ENCODE results near the gene ABR. TPM values are rescaled to one million over a fixed set of nuclear protein-coding genes. Genes with fewer than 3 reads are reported as not detected.
"Not testable (repeated sequence)": the region's sequence is repeated elsewhere in the genome, so short reads cannot be mapped to it uniquely, and the experiment has no call there.

The ABR gene
- total RNA-seq, 1 donor from 2014 or later: 279 TPM

DNA sequence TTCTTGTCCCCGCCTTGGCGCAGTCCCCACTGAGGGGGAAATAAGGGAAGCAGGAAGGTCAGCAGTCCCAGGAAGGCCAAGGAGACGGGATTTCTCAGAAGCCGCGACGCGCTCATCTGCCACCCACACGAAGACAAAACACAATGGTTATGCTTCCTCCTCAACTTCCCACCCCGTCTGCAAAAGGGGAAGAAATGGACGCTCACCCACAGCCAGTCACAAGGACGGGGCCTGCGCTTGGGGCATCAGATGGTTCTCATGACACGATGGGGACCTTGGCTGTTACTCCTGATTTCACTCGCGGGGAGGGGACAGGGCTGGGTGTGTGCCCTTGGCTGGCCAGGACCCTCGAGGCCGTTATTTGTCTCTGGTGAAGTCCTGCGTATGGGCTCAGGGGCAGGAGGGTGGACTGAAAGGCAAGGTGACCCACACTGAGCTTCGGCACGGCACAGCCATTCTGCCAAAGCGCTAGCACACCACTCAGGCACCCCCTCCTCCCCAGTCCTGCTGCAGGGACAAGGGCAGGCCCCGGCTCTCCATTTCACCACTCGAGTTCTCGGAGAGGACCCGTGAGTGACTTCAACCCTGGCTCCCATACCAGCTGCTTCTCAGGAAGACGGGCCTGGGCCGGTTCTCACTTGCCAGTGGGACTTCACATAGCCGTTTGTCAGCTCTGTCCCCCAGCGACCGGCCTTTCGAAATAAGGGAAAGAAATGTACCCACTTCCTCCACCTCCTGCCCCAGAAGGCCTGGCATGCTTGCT lies 84.5 kb downstream of the ABR start:
- no peak for DNase-seq (ENCODE audit: low spot score)

DNA sequence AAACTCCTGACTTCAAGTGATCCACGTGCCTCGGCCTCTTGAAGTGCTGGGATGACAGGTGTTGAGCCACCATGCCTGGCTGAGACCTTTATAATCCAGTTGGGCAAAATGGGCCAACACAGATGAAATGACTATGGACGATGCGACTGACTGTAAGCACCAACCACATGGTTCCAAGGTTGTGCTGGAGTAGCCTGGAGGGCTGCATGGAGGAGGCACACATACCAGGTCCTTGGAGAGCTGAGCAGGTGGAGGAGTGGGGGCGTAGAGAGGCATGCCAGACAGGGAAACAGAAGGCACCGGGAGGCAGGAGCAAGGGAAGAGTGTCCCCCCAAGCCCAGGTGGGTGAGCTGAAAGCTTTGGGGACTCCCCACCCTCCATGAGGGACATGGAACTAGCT lies 85.2 kb downstream of the ABR start:
- DNase-seq (ENCODE audit: low spot score): no peak

DNA sequence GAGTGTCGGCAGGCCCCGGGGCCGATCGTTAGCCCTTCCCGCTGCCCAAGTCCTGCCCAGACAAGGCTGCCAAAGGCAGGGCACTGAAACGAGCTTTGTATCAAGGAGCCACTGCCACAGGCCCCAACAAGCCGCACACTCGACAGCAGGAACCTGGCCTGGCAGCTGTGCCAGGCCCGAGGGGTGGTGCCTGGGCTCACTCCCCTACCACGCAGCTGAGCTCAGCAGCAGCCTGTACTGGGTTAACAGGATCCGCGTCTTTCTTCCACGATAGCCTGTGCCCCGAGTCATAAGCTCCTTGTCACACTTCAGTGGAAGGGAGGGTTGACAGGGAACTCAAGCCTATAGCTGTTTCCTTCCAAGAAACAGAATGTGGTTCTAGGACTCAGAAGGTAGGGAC lies 87.9 kb downstream of the ABR start:
- no peak for DNase-seq (ENCODE audit: low spot score)

DNA sequence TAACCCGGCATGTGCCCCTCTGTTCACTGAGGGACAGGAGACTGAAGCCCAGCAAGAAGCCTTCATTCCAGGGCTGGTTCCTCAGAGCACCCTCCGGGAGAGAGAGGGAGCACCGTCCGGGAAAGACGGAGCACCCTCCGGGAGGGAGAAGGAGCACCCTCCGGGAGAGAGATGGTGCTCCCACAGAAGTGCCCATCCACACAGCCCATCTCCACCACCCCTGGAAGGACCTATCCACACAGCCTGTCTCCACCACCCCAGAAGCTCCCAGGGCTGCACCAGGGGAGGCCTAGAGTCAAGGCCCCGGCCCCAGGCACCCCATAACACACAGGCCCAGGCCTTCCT lies 88.6 kb downstream of the ABR start:
- no peak for DNase-seq (ENCODE audit: low spot score)

DNA sequence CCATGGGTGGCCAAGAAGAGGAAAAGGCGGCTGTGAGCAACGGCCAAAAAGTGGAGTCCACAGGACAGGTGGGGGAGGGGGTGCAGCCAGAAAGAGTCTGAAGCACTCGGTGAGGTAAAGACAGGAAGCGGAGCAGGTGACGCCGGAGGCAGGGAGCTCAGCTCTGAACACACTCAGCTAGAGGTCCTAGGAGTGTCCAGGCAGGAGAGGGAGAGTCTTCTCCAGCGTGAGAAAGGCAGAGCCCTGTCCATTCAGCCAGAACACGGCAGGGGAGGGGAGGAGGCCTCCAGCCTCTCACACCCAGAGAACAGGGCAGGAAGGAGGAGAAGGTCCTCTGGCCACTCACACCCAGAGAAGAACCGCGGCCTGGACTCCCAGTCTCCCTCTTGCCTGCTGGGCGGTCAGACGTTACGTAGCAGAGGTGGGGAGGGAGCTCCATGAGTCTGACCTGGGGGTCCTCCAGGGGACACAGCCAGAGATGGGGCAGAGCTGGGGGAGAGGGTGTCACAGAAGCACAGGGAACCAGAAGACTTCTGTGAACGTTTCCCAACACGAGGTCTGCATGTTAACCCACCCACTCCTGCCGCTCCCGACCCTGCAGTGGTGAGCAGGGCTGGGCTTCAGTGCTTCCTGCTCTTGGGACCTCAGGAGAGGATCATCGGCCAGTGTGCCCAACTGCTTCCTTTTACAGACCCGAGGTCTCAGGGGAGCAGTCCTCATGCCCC lies 89.2 kb downstream of the ABR start:
- no peak for DNase-seq (ENCODE audit: low spot score)

DNA sequence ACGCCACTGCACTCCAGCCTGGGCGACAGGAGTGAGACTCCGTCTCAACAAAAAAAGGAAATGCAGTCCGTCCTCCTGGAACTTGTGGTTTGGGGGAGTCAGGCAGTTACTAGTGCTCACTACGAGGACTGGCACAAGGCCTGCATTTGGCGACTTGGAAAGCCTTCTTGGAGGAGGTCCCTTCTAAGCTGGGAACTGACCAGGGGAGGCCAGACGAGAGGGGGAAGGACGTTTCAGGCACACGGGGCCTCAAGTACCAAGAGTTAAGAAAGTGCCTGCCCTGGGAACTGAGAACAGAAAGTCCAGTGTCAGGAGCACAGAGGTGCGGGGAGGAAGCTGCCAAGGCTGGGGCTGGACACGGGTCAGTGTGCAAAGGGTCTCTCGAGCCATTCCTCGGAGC lies 89.9 kb downstream of the ABR start:
- no peak for DNase-seq (ENCODE audit: low spot score)

DNA sequence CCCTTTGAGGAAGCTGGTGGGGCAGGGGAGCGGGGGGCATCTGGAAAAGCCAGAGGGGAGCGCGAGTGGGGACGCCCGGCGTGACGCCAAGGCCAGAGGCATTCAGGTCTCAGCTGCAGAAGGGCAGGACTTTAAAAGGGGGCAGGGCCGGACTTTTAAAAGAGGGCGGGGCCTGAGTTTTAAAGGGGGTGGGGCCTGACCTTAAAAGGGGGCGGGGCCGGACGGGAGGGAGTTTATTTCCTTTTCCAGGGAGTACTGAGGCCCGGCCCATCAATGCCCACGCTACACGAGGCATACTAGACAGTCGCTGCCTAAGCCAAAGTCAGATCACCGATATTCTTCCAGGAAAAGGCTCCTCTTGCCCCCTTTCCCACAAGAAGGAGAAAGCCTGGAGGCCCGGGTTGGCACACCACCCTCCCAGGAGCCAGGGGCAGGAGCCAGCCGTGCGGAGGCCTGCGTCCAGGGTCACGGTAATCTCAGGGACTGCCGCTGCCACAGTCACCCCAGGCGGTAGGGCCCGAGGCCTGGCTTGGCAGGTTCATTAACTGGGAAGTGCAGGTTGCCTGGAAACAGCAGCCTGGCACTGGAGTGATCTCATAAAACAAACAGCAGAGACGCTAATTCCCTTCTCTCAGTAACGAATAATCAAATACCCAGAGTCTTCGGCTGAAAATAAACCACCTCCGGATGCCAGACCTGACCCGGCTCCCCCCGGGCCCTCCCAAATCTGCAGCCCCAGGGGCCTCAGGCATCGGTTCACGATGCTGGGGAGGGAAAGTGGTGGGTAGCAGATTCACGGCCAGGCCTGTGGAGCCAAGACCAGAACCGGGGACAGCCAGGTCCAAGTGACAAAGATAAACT lies 92.2 kb downstream of the ABR start:
- DNase-seq (ENCODE audit: low spot score): peak; percentile 81

DNA sequence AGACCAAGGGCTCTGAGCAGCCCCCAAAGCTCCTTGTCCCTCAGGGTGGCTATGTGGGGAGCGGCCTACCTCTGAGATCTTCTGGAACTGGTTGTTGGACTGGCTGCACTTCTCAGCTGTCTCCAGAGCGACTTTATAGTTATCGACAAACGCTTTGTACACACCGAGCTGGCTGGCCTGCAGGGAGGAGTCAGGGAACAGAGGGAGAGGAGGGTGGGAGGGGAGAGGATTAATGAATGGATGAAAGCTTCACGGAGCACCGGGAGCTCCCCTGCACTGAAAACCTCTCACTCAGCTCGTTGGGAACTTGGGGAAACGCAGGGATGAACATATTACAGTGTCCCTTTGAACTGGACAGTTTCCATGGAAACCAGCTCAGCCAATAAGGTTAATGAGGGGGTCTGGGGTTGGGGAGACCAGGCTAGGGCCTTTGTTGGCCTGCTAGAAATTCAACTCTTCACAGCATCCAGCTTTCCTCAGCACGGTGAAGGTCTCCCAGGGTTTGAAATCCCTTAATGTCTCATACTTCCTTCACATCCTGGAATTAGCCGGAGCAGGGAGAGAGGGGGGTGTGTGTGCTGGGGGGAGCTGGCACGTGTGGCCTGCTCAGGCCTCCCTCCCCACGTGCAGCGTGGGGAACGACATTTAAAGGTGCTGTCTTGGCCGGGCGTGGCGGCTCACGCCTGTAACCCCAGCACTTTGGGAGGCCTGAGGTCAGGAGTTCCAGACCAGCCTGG lies 96.2 kb downstream of the ABR start:
- peak; percentile 67 for DNase-seq (ENCODE audit: low spot score)

DNA sequence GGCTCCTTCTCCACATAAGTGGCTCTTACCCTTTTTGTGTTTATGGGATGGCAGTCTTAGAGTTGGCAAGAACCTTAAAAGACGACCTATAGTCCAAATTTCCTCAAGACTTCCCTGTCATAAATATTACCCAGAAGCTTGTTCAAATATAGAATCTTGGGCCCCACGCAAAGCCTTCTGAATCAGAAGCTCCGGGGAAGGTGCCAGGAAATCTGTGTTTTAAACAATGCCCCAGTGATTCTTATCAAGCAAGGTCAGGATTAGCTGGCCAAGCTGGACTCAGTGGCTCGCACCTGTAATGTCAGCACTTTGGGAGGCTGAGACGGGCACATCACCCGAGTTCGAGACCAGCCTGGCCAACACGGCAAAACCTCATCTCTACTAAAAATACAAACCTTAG lies 97.2 kb downstream of the ABR start:
- DNase-seq (ENCODE audit: low spot score): peak; percentile 86

DNA sequence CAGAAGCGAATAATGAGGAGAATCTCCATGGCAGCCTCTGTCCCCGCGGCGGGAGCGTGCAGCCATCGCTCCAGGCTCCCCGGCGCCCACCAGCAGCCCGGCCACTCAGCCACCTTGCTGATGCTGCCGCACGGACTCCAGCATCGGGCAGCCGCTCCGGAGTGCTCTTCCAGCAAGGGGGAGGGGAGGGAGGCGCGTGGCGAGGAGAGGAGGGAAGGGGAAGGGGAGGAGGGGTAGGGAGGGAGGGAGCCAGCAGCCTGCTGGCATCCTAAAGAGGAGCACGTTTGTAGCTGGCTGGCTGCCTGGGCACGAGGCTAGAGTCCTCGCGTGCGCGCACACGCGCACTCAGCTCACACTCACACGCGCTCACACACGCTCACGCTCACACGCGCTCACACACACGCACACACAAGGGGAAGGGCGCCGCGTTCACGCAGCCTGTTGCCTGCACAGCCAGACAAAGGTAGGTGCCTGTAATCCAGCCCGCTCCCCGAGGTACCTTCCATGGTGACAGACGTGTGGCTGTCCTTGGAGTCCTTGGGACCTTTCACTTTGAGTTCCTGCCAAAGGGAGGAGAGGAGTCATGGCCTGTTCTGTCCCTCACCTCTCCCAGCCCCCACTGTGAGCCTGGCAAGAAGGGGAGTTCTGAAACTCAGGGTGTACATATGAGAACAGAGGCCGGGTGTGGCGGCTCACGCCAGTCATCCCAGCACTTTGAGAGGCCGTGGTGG lies 100.8 kb downstream of the ABR start:
- DNase-seq (ENCODE audit: low spot score): peak; percentile 43

DNA sequence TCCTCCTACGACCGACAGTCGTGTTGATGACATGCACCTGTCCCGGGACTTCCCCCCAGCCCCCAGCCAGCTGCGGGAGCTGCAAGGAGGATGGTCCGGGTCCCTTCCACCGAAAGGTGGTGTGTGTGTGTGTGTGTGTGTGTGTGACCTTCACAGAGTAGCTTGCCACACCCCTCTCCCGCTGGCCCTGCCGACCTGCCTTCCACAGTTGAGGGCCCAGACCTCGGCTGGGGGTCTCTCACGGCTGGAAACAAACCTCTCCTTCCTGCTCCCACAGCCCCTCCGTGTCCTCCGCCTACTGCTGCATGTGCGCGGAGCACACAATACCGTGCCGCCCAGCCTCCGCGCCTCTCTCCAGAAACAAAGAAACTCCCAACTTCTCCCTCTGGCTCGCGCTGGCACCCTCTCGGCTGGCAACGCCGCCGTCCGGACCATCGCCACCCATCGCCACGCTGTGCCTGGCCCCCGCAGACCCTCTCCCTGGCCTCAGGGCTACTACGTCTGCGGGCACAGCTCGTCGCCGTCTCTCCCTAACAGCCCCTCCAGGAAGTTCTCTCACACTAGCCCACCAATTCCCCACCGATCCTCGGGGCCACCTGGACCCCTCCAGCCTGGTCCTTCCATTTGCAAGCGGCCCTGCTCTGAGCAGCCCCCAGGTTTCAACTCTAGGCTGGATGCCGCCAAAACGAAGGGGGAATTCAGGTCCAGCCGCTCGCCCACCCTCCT lies 101.6 kb downstream of the ABR start:
- DNase-seq (ENCODE audit: low spot score): no peak

DNA sequence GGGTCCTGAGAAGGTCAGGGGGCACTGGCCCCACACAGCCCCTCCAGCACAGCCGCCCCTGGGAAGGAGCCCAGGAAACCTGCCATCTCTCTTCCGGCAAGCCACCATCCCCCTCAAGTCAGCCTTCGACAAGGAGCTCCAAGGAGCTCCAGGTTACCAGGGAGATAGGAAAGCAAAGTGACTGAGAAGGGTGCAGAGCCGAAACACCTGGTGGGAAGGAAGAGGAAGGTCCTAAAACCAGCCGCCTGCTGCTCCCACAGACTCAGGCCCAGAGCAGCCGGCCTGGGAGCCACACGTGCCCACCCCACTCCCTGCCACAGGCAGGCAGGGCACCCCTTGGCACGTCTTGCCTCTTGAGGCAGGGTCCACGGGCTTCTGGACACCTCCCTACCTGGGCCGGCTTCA lies 102.2 kb downstream of the ABR start:
- DNase-seq (ENCODE audit: low spot score): no peak

DNA sequence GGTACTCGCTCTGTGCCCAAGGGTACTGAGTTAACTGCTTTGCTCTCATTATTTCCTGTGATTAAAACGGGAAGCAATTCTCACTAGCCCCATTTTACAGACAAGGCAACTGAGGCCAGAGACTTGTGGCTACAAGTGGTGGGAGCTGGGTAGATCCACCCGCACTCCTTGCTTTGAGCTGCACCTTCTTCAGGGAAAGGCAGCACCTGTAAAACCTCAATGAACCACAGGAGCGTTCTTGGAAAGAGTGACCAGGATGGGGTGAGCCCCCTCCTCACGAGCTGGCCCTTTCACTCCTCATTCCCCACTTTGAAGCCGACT lies 102.8 kb downstream of the ABR start:
- DNase-seq (ENCODE audit: low spot score): no peak

DNA sequence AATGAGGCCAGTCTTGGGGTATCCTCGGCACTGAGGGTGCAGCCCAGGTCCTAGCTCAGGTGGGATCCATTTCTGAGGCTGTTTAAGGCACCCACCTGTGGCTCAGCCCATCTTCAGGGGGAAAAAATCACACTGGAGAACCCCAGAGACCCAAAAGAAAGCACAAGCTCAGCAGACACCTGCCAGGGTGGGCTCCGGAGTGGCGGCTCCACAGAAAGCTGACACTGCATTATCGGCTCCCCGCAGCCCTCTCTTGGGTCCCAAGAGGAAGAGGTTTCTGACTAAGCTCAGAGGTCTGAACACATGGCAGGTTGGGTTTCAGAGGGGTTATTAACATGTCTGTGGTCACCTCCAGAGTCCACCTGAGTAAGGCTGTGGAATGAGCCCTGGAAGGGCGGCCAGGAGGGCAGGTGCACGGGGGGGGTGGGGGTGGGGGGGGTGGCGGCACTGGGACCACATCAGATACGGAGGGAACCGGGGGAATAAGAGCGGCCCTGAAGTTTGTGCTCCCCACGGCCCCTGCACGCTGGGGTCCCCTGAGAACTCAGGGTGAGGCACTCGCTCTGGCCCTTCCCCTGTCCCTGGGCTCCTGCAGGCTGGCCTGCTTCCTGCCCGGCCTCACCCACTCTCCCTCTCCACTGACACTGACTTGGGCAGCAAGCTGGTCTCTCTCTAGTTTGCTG lies 103.3 kb downstream of the ABR start:
- DNase-seq (ENCODE audit: low spot score): no peak

DNA sequence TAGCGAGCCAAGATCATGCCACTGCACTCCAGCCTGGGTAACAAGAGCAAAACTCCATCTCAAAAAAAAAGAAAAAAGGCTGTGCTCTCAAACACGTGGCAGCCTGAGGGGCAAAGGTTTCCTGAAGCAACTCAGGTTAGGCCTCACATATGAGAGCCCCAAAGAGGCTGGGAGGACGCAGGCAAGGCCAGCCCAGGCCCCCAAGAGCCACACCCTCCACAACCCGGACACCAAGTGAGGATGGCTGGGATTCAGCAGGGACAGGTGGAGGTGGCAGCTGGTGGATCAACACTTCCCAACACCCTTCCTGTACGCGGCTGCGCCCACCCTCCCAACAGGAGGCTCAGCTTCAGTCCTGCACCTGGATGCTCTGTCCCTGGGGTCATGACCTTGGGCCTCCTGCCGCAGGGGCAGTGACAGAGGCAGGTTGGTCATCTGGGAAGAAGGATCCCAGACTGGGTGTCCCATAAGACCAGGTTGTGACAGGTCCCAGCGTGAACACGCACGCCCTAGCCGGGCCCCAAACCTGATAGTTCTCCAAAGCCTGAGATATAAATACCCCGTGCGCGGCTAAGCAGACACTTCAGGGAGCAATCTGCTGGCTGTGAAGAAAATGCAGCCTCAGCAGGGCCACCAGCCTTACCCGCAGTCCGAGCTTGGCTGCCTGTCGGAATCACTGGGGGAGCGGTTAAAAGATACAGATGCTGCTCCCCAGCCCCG lies 104.7 kb downstream of the ABR start:
- DNase-seq (ENCODE audit: low spot score): no peak

DNA sequence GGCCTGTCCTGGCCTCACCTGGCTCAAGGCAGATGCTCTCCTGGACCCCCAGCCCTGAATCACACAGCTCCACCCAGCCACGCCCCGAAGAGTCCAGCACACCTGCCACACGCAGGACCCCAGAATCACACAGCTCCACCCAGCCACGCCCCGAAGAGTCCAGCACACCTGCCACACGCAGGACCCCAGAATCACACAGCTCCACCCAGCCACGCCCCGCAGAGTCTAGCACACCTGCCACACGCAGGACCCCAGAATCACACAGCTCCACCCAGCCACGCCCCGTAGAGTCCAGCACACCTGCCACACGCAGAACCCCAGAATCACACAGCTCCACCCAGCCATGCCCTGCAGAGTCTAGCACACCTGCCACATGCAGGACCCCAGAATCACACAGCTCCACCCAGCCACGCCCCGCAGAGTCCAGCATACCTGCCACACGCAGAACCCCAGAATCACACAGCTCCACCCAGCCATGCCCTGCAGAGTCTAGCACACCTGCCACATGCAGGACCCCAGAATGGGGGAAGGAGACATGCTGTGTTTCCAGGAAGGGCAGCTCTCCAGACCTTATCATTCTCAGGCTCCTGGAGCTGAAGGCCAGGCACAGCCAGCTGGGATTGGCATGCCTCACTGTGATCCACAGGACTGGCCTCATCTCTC lies 105.7 kb downstream of the ABR start:
- not testable (repeated sequence) for DNase-seq (ENCODE audit: low spot score)

DNA sequence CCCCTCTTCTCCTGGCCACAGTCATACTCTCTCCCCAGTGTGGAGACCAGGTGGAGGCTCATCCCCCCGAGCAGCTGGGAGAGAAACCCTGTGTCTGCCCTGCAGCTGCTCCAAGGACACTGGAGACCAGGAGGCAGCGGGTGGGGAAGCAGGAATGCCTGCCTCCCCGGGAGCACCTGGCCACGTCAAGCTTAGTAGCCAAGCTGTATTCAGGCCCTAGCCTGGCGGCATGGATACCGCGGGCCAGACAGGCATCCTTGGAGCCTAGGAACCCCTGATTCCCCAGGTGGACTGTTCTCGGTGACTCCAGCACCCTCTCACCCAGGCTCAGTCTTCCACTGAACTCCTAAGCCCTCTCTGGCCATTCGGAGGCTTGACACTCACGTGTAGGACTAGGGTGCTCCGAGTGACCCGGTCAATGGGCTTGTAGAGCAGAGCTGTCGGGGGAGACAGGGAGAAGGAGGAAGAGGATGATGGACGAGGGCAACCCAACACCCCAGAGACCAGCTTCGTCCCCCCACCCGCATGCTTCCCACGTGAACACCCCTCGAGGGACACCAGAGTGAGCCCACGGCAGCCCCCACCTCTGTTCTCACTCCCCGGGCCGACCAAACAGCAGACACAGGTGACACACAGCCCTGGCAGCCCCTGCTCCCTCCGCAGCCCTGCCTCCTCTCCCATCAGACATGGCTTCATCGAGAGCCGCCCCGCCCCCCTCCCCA lies 106.4 kb downstream of the ABR start:
- DNase-seq (ENCODE audit: low spot score): no peak

DNA sequence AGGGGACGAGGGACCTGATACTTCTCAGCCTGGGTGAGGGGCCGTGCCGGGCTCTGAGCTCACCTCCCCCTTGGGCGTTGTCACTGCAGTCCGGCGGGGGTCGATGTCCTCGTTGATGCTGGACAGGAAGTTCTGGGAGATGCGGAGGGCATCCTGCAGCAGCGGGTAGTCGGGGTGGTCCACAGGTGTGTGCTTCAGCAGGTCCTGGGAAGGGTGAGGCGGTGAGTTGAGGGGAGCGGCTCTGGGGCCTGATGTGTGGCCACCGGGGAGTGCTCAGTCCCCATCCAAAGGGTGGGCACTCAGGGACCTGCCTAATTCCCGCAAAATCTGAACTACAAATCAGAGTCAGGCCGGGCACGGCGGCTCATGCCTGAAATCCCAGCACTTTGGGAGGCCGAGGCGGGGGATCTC lies 107.2 kb downstream of the ABR start:
- no peak for DNase-seq (ENCODE audit: low spot score)

Data from mucosa of gallbladder (tissue), 1 donor.